NOMO-1 treated with DMSO at 0.1 percent for 48 hours (cell line): ENCODE data around the gene TCP11L2.
"Not testable (repeated sequence)": the region's sequence is repeated elsewhere in the genome, so short reads cannot be mapped to it uniquely, and the experiment has no call there.

Experiments used
- DNase-seq: peaks from one replicate; lab custom pipeline; 2025; ENCODE audit not compliant: unreplicated experiment; lab: John Stamatoyannopoulos, UW

Gene TCP11L2

GRCh38 chr12:106282457-106283097 lies 20.0 kb upstream of the TCP11L2 start:
- peak; percentile 80 for DNase-seq

GRCh38 chr12:106284358-106285105 lies 18.0 kb upstream of the TCP11L2 start:
- no peak for DNase-seq

- DNase-seq = no peak
These were observed 16.6 kb upstream of the TCP11L2 start for GRCh38 chr12:106285982-106286381.

GRCh38 chr12:106286576-106287162 lies 15.9 kb upstream of the TCP11L2 start:
- DNase-seq = not testable (repeated sequence)

GRCh38 chr12:106287364-106287763 lies 15.2 kb upstream of the TCP11L2 start:
- DNase-seq = no peak

GRCh38 chr12:106288101-106288493 lies 14.4 kb upstream of the TCP11L2 start:
- no peak for DNase-seq

- peak; percentile 82 for DNase-seq
These were observed 13.9 kb upstream of the TCP11L2 start for GRCh38 chr12:106288494-106289195.

- no peak for DNase-seq
These were observed 13.3 kb upstream of the TCP11L2 start for GRCh38 chr12:106289196-106289681.

- no peak for DNase-seq
These were observed 11.9 kb upstream of the TCP11L2 start for GRCh38 chr12:106290666-106291065.

GRCh38 chr12:106291342-106291741 lies 11.2 kb upstream of the TCP11L2 start:
- no peak for DNase-seq

DNA sequence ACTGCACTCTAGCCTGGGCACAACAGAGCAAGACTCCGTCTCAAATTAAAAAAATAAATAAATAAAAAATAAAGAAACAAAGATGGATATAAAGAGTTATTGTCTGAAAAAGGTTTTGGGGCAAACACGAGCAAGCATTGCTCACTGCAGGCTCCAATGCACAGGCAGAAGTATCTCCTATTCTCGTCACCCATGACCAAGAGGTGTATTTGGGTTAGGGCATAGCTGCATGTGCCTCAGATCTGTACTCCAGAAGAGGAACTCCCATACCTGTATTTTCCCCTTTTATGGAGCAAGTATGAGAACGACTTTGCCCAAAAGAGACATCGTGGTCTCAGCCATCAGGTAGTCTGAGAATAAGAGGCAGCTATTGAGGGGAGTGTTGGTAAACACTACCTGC lies 10.2 kb upstream of the TCP11L2 start:
- DNase-seq = no peak

GRCh38 chr12:106296179-106296877 lies 6.2 kb upstream of the TCP11L2 start:
- DNase-seq = no peak

DNA sequence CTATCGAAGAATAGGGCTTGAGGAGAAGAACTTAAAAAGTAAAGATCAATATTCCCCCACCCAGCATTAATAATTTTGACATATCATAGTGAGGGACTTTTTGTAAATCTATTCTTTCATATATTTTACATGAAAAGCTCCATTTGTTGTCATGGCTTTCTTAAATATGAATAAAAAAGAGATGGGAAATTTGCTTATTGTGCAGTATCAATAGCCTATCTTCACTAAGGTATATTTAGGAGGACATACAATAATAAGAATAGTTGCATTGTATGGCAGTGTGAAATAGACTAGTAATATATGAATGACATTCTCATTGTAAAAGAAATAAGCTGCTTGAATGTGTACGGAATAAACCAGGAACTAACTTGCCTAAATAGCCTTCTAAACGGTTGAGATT lies 5.5 kb upstream of the TCP11L2 start:
- no peak for DNase-seq

GRCh38 chr12:106297681-106298080 lies 4.9 kb upstream of the TCP11L2 start:
- DNase-seq = no peak

DNA sequence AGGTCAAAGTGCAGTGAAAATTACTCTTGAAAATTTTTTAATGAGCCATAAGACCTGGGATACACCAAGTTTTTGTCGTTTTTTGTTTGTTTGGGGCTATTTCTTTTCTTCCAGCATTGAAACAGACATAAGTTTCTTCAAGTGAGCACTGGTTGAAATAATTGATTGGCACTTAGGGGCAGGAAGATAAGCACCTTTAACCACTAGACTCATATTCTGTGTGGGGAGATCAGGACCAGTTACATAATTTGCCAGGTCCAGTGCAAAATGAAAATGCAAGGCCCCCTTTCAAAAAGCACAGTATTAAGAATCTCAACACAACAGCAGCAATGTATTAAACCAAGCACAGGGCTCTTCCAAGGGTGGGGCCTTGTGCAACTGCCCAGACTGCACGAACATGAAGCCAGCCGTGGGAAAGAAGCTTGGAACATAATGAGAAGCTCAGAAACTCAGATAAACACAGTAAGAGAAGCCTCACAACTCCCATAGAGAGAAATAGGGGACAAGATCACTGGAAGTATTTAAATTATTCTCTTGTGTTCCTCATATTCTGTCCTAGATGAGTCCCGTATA lies 3.2 kb upstream of the TCP11L2 start:
- no peak for DNase-seq

GRCh38 chr12:106300761-106301160 lies 1.8 kb upstream of the TCP11L2 start:
- no peak for DNase-seq

GRCh38 chr12:106301241-106301610 lies 1.3 kb upstream of the TCP11L2 start:
- no peak for DNase-seq

DNA sequence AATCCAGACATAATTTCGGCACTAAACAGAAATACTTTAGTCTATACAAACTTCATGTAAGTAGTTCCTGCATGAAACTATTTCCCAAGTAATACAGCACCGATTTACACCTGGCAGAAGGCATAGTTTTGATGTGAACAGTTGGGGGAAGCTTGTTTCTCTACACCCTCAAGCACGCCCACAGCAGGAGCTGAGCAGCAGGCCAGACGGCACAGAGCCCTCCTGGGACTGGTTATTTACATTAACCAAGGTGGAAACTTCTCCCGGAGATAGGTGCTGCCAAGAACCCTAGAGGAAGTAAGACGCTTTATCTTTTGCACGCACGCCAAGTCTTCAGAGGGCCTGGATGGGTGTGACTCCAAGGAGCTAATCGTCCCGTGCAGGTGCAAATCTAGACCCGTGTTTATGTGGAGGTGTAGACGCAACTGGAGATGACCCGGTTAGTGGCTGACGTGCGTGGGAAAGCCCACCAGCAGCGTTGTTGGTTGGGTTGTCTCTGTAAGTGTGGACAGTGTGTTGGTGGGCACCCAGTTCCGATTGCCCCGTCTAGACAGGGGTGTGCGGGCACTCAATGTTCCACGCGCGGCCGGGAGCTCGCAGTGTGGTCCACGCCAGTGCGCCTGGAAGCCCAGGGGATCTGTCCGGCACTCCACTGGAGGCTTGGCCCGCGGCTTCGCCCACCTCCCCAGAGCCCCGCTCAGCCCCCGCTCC lies 767 bp upstream of the TCP11L2 start:
- peak; percentile 57 for DNase-seq

- DNase-seq = peak; percentile 50
These were observed 778 bp downstream of the TCP11L2 start for GRCh38 chr12:106303202-106303820.

GRCh38 chr12:106304001-106304421 lies 1.5 kb downstream of the TCP11L2 start:
- no peak for DNase-seq
